DND-41 (cell line): ENCODE results near the gene RIC1.

ENCODE experiments used
- CTCF ChIP-seq: IDR thresholded peaks from 2 replicates; pipeline ENCODE4 v1.5.1; 2012; ENCODE audit warnings: borderline replicate concordance, low read length, moderate library complexity, mild to moderate bottlenecking; ENCODE audit not compliant: poor library complexity, severe bottlenecking; ENCODE audit errors: extremely low read depth
- EZH2 ChIP-seq: IDR thresholded peaks from 3 replicates; pipeline ENCODE4 v1.6.1; 2012; ENCODE audit warnings: borderline replicate concordance, low read depth, mild to moderate bottlenecking, moderate library complexity, low read length, inconsistent platforms; ENCODE audit not compliant: severe bottlenecking

GRCh38 chr9:5820425-5820824 is 191.5 kb downstream of the RIC1 start:
- no peak for TF ChIP-seq CTCF
- no peak for TF ChIP-seq EZH2
